Brain microvascular endothelial cell (primary cell): ENCODE data around the gene UXS1.

Experiments
- DNase-seq: peaks from one replicate; pipeline ENCODE4 v3.0.0-alpha.2; 2020
- H3K27ac ChIP-seq: fragments of 250-450 bp; sonication (Bioruptor Pico); 2 replicates; pipeline ENCODE4 v1.5.1; 2020; ENCODE audit warnings: mild to moderate bottlenecking, moderate library complexity
- H3K27me3 ChIP-seq: fragments of 250-450 bp; sonication (Bioruptor Pico); replicated peaks from 2 replicates; pipeline ENCODE4 v1.5.1; 2020; ENCODE audit warnings: mild to moderate bottlenecking
- H3K36me3 ChIP-seq: fragments of 250-450 bp; sonication (Bioruptor Pico); replicated peaks from 2 replicates; pipeline ENCODE4 v1.5.1; 2020; ENCODE audit warnings: mild to moderate bottlenecking
- H3K4me3 ChIP-seq: 2 replicates; pipeline ENCODE4 v1.5.1; 2011; ENCODE audit warnings: low read depth, mild to moderate bottlenecking, control low read depth, low read length, moderate library complexity
- in situ Hi-C: cut with HindIII; loops from 2 replicates; pipeline ENCODE4 v1.10.0; 2017; ENCODE audit warnings: low sequenced_read_pairs, low pct_ligation_motif_present
- TF ChIP-seq, protein P1 (sequence below): IDR thresholded peaks from 2 replicates; pipeline ENCODE4 v1.5.1; 2011; ENCODE audit warnings: low read depth, mild to moderate bottlenecking, moderate library complexity, low read length, control low read depth, inconsistent platforms; ENCODE audit errors: missing control alignments

Gene UXS1

DNA sequence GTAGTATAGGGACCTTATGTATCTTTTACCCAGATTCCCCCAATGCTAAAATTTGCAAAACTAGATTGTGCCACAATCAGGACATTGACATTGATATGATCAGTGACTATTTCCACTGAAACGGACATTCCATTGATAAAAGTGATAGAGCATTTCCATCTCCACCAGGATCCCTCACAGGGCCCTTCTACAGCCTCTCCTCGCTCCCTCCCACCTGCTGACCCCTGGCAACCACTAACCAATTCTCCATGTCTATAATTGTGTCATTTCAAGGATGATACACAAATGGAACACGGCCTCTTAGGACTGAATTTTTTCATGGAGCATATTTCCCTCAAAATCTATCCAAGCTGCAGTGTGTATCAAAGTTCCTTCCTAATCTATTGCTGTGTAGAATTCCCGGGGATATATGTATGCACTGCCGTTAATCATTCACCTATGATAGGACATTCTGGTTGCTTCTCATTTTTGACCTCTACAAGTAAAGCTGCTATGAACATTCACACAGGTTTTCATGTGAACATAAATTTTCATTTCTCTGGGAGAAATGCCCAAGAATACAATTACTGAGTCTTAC lies 67.3 kb downstream of the UXS1 start:
- Histone ChIP-seq H3K27me3 (no peaks in the 10 kb centered on the region), H3K36me3 (no peaks in the 10 kb centered on the region), H3K4me3 (no peak overlapping the region), H3K27ac (no peak overlapping the region)
- TF ChIP-seq, protein P1, sequence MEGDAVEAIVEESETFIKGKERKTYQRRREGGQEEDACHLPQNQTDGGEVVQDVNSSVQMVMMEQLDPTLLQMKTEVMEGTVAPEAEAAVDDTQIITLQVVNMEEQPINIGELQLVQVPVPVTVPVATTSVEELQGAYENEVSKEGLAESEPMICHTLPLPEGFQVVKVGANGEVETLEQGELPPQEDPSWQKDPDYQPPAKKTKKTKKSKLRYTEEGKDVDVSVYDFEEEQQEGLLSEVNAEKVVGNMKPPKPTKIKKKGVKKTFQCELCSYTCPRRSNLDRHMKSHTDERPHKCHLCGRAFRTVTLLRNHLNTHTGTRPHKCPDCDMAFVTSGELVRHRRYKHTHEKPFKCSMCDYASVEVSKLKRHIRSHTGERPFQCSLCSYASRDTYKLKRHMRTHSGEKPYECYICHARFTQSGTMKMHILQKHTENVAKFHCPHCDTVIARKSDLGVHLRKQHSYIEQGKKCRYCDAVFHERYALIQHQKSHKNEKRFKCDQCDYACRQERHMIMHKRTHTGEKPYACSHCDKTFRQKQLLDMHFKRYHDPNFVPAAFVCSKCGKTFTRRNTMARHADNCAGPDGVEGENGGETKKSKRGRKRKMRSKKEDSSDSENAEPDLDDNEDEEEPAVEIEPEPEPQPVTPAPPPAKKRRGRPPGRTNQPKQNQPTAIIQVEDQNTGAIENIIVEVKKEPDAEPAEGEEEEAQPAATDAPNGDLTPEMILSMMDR = no peak
- in situ Hi-C loops = no loop called here
- DNase-seq = no peak

DNA sequence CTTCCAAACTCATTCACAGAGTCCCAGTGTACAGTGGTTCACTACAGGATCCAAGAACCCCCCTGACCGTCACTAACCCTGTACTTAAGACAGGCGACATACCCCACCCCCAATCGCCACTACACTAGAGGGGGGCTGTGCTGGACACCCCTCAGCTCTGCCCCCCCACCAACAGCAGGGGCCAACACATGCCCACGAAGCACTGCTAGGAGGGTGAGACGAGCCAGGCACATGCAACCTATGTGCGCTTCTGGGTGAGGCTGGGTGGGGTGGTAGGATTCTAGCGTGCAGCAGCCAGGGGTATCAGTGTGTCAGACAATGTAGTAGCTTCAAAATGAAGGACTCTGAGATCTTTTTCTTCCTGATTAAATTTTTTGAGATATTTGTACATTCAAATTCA lies 67.8 kb downstream of the UXS1 start:
- DNase-seq = no peak
- Histone ChIP-seq H3K4me3 (no peak overlapping the region), H3K27ac (no peak overlapping the region), H3K36me3 (no peaks in the 10 kb centered on the region), H3K27me3 (no peaks in the 10 kb centered on the region)
- in situ Hi-C loops = no loop called here
- TF ChIP-seq, protein P1 = no peak

DNA sequence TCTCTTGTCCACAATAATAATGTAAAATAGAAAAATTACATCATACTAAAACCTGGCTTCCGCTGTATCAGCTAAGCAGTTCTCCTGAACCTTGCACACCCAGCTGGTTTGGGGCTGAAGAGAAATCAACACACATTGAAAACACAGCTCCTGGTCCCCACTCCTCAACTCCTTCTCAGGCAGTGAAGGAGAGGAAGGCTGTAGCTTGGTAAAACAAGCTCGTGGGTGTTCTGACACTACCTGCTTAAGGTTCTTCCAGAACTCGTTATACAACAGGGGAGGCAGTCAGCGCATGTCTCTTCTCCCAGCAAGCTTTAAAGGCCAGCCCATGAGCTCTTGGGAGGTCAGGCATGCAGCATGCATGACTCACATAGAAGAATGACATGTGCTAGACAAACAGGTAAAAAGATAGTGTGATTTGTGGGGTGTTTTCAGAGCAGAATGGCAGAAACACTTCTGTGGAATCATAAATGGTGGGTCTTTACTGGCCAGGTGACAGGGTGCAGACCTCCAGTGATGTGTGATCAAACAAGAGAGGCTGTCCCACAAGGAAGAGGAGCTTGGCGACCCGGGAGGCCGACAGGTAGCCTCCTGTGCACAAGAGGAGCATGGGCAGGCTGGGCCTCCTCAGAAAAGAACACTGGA lies 69.1 kb downstream of the UXS1 start:
- in situ Hi-C loops = no loop called here
- TF ChIP-seq, protein P1 = no peak
- Histone ChIP-seq H3K4me3 (no peak overlapping the region), H3K27ac (no peak overlapping the region), H3K27me3 (no peaks in the 10 kb centered on the region), H3K36me3 (no peaks in the 10 kb centered on the region)
- no peak for DNase-seq

DNA sequence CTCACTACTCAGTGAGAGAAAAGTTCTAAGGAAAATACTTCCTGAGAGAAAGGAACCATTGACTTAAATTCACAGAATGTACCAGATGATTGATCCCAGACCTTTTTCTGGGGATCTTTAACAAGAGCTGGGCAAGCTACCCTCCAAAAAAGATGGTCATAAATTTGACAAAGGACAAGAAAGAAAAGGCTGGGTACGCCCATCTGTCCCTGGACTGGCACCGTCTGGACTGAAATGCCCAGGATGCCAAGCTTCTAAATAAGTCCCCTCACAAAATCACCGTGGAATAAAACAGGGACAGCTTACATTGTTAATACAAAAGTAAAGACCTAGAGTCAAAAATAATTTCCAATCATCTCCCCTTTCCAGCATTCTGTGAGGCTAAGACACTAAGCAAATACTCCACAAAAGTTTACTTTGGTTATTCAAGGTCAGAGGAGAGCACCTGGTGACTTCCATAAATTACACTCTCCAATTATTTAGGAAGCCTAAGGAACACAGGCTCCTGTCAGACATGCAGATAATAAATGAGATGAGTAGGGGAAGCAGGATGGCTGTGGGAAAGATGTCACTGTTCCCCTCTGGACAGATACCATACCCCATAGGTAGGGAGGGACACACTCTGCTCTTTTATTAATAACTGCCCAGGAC lies 69.9 kb downstream of the UXS1 start:
- H3K27me3 ChIP-seq = no peaks in the 10 kb centered on the region
- DNase-seq = no peak
- H3K36me3 ChIP-seq = no peaks in the 10 kb centered on the region
- no peak overlapping the region for H3K27ac ChIP-seq
- TF ChIP-seq, protein P1 = no peak
- in situ Hi-C loops = no loop called here
- H3K4me3 ChIP-seq = no peak overlapping the region

DNA sequence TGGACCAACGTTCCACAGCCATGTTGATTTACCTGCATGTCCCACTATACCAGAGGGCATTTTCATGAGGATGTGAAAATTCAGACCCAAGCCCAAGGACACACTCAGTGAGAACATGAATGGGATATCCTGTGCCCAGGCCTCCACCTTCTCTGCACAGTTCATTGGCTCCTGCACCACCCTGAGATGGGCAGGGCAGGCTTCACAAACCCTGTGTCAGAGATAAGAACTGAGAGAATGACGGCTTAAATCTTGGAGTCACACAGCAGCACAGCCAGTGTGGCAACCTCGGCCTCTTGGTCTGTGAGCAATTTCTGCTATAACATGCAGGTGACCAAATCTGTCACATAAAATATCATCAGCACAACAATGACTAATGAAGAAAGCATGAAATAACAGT lies 71.9 kb downstream of the UXS1 start:
- in situ Hi-C loops = no loop called here
- TF ChIP-seq, protein P1 = no peak
- Histone ChIP-seq H3K4me3 (no peak overlapping the region), H3K27me3 (no peaks in the 10 kb centered on the region), H3K27ac (no peak overlapping the region), H3K36me3 (no peaks in the 10 kb centered on the region)
- DNase-seq = no peak

DNA sequence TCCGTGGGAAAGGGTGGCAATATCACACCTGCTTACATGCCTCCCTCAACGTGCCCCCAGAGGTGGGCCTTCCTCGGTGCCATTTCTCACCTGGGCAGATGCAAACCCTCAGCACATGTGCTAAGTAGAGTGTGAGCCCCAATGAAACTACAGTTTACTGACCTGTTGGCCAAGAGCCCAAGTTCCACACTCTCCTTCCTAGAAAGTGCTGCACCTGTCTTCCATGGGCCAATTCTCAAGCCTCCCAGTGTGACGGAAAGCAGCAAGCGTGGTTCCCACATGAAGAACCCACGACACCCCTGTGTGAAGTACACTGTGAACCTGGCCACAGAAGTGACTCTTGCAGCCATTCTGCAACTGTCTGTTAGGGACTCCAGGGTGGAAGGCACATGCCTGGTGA lies 73.7 kb downstream of the UXS1 start:
- Histone ChIP-seq H3K27ac (no peak overlapping the region), H3K36me3 (no peaks in the 10 kb centered on the region), H3K4me3 (no peak overlapping the region), H3K27me3 (no peaks in the 10 kb centered on the region)
- in situ Hi-C loops = no loop called here
- DNase-seq = no peak
- TF ChIP-seq, protein P1 = no peak
